Upper lobe of left lung (tissue), 6 donors: ENCODE measurements around the gene MYOZ2. TPM values are rescaled to one million over a fixed set of nuclear protein-coding genes. Genes with fewer than 3 reads are reported as not detected.
"Not testable (repeated sequence)": the region's sequence is repeated elsewhere in the genome, so short reads cannot be mapped to it uniquely, and the experiment has no call there.

ENCODE experiments used
- ATAC-seq, 2 donors: fragments of 200-7000 bp; cut with Tn5 transposase; one replicate each; pipeline ENCODE4 v1.9.1; 2022; ENCODE audit warnings: mild to moderate bottlenecking in 2 of 2, moderate library complexity in 2 of 2; ENCODE audit not compliant: low FRiP score in 2 of 2
- DNase-seq, 2 donors: peaks; one replicate each; pipeline ENCODE4 v3.0.0-alpha.2; 2019 to 2020
- H3K27ac ChIP-seq, 4 donors: fragments of 200-600 bp; sonication (generic); one replicate each; pipeline ENCODE4 v1.5.1; 2016 to 2019
- H3K27me3 ChIP-seq, 4 donors: fragments of 200-600 bp; sonication (generic); one replicate each; pipeline ENCODE4 v1.5.1; 2017 to 2019
- H3K36me3 ChIP-seq, 4 donors: fragments of 200-600 bp; sonication (generic); one replicate each; pipeline ENCODE4 v1.5.1; 2016 to 2019
- H3K4me1 ChIP-seq, 4 donors: fragments of 200-600 bp; sonication (generic); one replicate each; pipeline ENCODE4 v1.5.1; 2018 to 2019
- H3K4me3 ChIP-seq, 4 donors: fragments of 200-600 bp; sonication (generic); one replicate each; pipeline ENCODE4 v1.5.1; 2017 to 2019; ENCODE audit warnings: mild to moderate bottlenecking in 2 of 4, moderate library complexity in 1 of 4
- H3K9me3 ChIP-seq, 4 donors: fragments of 200-600 bp; sonication (generic); one replicate each; pipeline ENCODE4 v1.5.1; 2018 to 2019
- EP300 ChIP-seq, 4 donors: sonication (generic); formaldehyde crosslinking; IDR thresholded peaks; one replicate each; pipeline ENCODE4 v1.5.1; 2017; ENCODE audit warnings: antibody characterized with exemption in 4 of 4, control low read depth in 2 of 4
- POLR2A ChIP-seq, 4 donors: fragments of 450-650 bp; IDR thresholded peaks; one replicate each; pipeline ENCODE4 v1.5.1; 2016 to 2017; ENCODE audit warnings: antibody characterized with exemption in 4 of 4, mild to moderate bottlenecking in 2 of 4
- POLR2AphosphoS5 ChIP-seq, 2 donors: sonication (generic); formaldehyde crosslinking; IDR thresholded peaks; one replicate each; pipeline ENCODE4 v1.5.1; 2017; ENCODE audit warnings: antibody characterized with exemption in 2 of 2
- WGBS, 2 donors: methylation state at CpG; one replicate each; pipeline ENCODE4 v1.1.5; 2017 to 2018; 5-methylcytosine and 5-hydroxymethylcytosine counted together
- total RNA-seq, 6 donors: library from RNA; depleted of rRNA in 4 of 6; stranded (reverse); fragments of >200 nt in 4 of 6; gene quantifications; one replicate each; pipeline versions ENCODE4 v1.1.0 to v1.2.1, GENCODE V29; 2016 to 2021
- TF ChIP-seq, protein P1 (sequence below), 6 experiments: fragments of 450-650 bp in 4 of 6; fragments of 200-600 bp in 2 of 6; sonication (generic) in 2 of 6; IDR thresholded peaks; one replicate each; pipeline ENCODE4 v1.5.1; 2016 to 2019; ENCODE audit warnings: antibody characterized with exemption in 6 of 6
- donor health status: DM: no; HTN: no; CAD: no; lungs with moderate emphysema.
- donor health status: DM: no; HTN: yes; CAD: no; lungs with severe emphysema.

Gene MYOZ2
- total RNA-seq, 6 donors from 2014 or later, result 0.13 to 0.20 TPM; not detected in 4

- ATAC-seq, result no peak
- TF ChIP-seq EP300 (IDR thresholded peaks at IDR 0.05) (no peak), POLR2A (IDR thresholded peaks at IDR 0.05) (no peak), POLR2AphosphoS5 (IDR thresholded peaks at IDR 0.05) (no peak)
- TF ChIP-seq, protein P1, sequence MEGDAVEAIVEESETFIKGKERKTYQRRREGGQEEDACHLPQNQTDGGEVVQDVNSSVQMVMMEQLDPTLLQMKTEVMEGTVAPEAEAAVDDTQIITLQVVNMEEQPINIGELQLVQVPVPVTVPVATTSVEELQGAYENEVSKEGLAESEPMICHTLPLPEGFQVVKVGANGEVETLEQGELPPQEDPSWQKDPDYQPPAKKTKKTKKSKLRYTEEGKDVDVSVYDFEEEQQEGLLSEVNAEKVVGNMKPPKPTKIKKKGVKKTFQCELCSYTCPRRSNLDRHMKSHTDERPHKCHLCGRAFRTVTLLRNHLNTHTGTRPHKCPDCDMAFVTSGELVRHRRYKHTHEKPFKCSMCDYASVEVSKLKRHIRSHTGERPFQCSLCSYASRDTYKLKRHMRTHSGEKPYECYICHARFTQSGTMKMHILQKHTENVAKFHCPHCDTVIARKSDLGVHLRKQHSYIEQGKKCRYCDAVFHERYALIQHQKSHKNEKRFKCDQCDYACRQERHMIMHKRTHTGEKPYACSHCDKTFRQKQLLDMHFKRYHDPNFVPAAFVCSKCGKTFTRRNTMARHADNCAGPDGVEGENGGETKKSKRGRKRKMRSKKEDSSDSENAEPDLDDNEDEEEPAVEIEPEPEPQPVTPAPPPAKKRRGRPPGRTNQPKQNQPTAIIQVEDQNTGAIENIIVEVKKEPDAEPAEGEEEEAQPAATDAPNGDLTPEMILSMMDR (IDR thresholded peaks at IDR 0.05), result no peak
- no peak for DNase-seq
Measured at GRCh38 chr4:119142833-119143232, 7.2 kb downstream of the MYOZ2 start.

GRCh38 chr4:119143341-119143740 lies 7.7 kb downstream of the MYOZ2 start:
- not testable (repeated sequence) for H3K27ac ChIP-seq, ATAC-seq, H3K36me3 ChIP-seq, H3K27me3 ChIP-seq, DNase-seq, H3K9me3 ChIP-seq, H3K4me3 ChIP-seq
- WGBS, 2 donors, result 93 to 95% methylated on average over 10 of the region's 10 CpGs
- peaks cover 2 to 13% (median 8%) of the 10 kb centered on the region in 4 donors for H3K4me1 ChIP-seq

More at GRCh38 chr4:119142833-119143232, 7.2 kb downstream of the MYOZ2 start:
- Histone ChIP-seq H3K9me3 (no peaks in the 10 kb centered on the region), H3K4me3 (no peak overlapping the region), H3K36me3 (no peaks in the 10 kb centered on the region), H3K4me1 (peaks cover 2 to 13% (median 8%) of the 10 kb centered on the region in 4 donors), H3K27ac (no peak overlapping the region), H3K27me3 (no peaks in the 10 kb centered on the region)

- no peak for DNase-seq
- no peaks in the 10 kb centered on the region for H3K27me3 ChIP-seq
- no peak overlapping the region for H3K27ac ChIP-seq
- ATAC-seq, result no peak
- no peaks in the 10 kb centered on the region for H3K4me1 ChIP-seq
- TF ChIP-seq POLR2A (IDR thresholded peaks at IDR 0.05), result no peak
- no peak for TF ChIP-seq EP300 (IDR thresholded peaks at IDR 0.05)
- TF ChIP-seq, protein P1 (IDR thresholded peaks at IDR 0.05), result no peak
- no peak for TF ChIP-seq POLR2AphosphoS5 (IDR thresholded peaks at IDR 0.05)
- no peaks in the 10 kb centered on the region for H3K36me3 ChIP-seq
- H3K9me3 ChIP-seq, result no peaks in the 10 kb centered on the region
- 84 to 87% methylated on average over 7 of the region's 7 CpGs for WGBS, 2 donors
- no peak overlapping the region for H3K4me3 ChIP-seq
Measured at GRCh38 chr4:119149110-119149509, 13.5 kb downstream of the MYOZ2 start.

DNA sequence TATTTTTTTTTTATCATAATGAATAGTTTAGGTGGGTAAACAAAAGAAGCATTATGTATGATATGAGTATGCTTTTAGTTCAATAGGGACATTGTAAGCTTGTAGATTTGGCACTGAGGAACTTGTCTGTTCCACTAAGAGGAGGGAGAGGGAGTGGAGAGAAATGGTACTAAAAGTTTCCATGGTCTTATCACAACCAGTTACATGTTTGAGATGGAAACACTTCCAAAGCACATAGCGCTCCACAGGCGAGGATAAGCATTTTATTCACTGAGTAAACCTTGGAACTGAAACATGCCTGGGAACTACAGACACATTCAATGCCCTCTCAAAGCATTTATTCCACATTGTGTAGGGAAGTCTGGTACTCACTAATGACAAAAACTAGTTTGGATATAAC lies 15.5 kb downstream of the MYOZ2 start:
- WGBS, 2 donors, result 77 to 81% methylated on average over 2 of the region's 2 CpGs
- TF ChIP-seq POLR2A (IDR thresholded peaks at IDR 0.05) (no peak), EP300 (IDR thresholded peaks at IDR 0.05) (no peak)
- TF ChIP-seq, protein P1 (IDR thresholded peaks at IDR 0.05), result no peak
- Histone ChIP-seq H3K27ac (no peak overlapping the region), H3K4me1 (no peaks in the 10 kb centered on the region), H3K4me3 (no peak overlapping the region), H3K36me3 (no peaks in the 10 kb centered on the region), H3K9me3 (no peaks in the 10 kb centered on the region), H3K27me3 (no peaks in the 10 kb centered on the region)
- DNase-seq (no peak), ATAC-seq (no peak)

DNA sequence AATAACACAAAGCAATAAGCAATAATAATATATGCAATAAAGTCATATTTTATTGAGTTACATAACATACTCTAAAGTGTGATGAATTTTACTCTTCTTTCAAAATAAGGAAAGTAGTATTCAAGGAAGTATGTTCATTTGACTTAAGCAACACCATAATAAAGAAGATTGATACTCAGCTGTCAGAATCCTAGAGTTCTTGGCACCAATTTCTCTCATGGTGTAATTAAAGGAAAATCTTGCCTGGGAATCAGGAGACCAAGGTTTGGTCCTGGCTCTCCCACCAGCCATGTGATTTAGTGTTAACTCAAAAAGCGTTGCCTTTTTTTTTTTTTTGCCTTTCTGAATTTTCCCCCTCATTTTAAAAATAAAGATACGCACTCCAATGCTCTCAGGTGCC lies 17.1 kb downstream of the MYOZ2 start:
- ATAC-seq (no peak), DNase-seq (no peak)
- Histone ChIP-seq H3K27me3 (no peaks in the 10 kb centered on the region), H3K27ac (no peak overlapping the region), H3K4me3 (no peak overlapping the region), H3K36me3 (no peaks in the 10 kb centered on the region), H3K4me1 (no peaks in the 10 kb centered on the region), H3K9me3 (no peaks in the 10 kb centered on the region)
- 86 to 87% methylated on average over 2 of the region's 2 CpGs for WGBS, 2 donors
- no peak for TF ChIP-seq POLR2A (IDR thresholded peaks at IDR 0.05)
- TF ChIP-seq, protein P1 (IDR thresholded peaks at IDR 0.05), result no peak
- no peak for TF ChIP-seq POLR2AphosphoS5 (IDR thresholded peaks at IDR 0.05)
- TF ChIP-seq EP300 (IDR thresholded peaks at IDR 0.05), result no peak
